GM11168 (cell line): ENCODE measurements around the gene ZNF485.

Experiments
- in situ Hi-C: fragments of 300-500 bp; cut with MboI; formaldehyde crosslinking; loops from one replicate; pipeline ENCODE4 v1.12.0; 2022; ENCODE audit warnings: low sequenced_read_pairs; ENCODE audit not compliant: unreplicated experiment

ZNF485 gene

DNA sequence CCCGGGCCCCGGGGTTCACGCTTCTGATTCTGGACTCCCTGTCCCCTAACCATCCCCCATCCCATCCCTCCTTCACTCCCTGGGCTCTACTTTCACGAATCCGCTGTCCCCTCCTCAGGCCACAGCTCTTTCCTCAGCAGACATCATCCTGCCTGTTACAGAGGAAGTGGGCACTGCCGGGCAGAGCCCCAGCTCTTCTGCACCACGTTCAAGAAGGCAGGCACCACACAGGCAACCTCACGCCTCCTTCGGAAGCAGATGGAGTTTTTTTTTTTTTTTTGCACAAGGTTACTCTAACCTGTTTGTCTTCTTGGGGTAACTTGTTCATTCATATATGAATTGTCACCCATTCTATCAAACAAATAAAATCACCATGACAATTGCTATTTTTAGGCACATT, 60.3 kb downstream of the ZNF485 start:
- in situ Hi-C loops: no loop called here

- in situ Hi-C loops: no loop called here
These were observed 61.1 kb downstream of the ZNF485 start for GRCh38 chr10:43667317-43667731.
